ENCODE measurements around the gene SPIRE2. TPM values are rescaled to one million over a fixed set of nuclear protein-coding genes. Genes with fewer than 3 reads are reported as not detected.

Gene SPIRE2
- total and polyA plus RNA-seq, 2 of the 13 experiments (the other 11 are each of a cell fraction or from before 2014, with no cell fraction given): 13.3 to 37.5 TPM

DNA sequence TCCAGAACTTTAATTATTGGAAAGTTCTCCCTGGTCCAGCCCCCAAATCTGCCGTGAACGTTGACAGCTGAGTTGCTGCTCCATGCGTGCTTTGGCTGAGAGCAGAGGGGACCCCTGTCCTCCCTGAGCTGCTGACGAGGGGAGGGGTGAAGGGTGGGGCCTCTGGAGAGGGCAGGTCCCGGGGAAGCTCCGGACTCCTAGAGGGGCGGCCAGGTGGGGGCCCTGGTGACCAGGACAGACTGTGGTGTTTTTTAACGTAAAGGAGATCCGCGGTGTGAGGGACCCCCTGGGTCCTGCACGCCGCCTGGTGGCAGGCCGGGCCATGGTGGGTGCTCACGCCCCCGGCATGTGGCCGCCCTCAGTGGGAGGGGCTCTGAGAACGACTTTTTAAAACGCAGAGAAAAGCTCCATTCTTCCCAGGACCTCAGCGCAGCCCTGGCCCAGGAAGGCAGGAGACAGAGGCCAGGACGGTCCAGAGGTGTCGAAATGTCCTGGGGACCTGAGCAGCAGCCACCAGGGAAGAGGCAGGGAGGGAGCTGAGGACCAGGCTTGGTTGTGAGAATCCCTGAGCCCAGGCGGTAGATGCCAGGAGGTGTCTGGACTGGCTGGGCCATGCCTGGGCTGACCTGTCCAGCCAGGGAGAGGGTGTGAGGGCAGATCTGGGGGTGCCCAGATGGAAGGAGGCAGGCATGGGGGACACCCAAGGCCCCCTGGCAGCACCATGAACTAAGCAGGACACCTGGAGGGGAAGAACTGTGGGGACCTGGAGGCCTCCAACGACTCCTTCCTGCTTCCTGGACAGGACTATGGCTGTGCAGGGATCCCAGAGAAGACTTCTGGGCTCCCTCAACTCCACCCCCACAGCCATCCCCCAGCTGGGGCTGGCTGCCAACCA is 90.4 kb downstream of the SPIRE2 start, which contains the start of gene MC1R (continued):
- TF ChIP-seq ZNF503 (CRISPR knock-in tag; IDR thresholded peaks at IDR 0.05): peak; percentile 43; the same call in 1 of the 2 replicates
- no peak; the same call in 1 of the 2 replicates for TF ChIP-seq KDM5B (CRISPR knock-in tag; IDR thresholded peaks at IDR 0.05; ENCODE audit: borderline replicate concordance)
- TF ChIP-seq CTCF (CRISPR knock-in tag; IDR thresholded peaks at IDR 0.05): peak; percentile 96
- TF ChIP-seq, protein P1, sequence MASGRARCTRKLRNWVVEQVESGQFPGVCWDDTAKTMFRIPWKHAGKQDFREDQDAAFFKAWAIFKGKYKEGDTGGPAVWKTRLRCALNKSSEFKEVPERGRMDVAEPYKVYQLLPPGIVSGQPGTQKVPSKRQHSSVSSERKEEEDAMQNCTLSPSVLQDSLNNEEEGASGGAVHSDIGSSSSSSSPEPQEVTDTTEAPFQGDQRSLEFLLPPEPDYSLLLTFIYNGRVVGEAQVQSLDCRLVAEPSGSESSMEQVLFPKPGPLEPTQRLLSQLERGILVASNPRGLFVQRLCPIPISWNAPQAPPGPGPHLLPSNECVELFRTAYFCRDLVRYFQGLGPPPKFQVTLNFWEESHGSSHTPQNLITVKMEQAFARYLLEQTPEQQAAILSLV (CRISPR knock-in tag; IDR thresholded peaks at IDR 0.05; ENCODE audit: borderline replicate concordance): no peak; the same call in 1 of the 2 replicates
- peak; percentile 65; the same call in 1 of the 2 replicates for TF ChIP-seq HNRNPL (IDR thresholded peaks at IDR 0.05; ENCODE audit: low read depth, low read length)
- TF ChIP-seq GFI1 (CRISPR knock-in tag; IDR thresholded peaks at IDR 0.05; ENCODE audit: borderline replicate concordance): no peak
- peak; percentile 59; the same call in 1 of the 2 replicates for TF ChIP-seq KLF6 (CRISPR knock-in tag; IDR thresholded peaks at IDR 0.05)
- TF ChIP-seq, protein P2, sequence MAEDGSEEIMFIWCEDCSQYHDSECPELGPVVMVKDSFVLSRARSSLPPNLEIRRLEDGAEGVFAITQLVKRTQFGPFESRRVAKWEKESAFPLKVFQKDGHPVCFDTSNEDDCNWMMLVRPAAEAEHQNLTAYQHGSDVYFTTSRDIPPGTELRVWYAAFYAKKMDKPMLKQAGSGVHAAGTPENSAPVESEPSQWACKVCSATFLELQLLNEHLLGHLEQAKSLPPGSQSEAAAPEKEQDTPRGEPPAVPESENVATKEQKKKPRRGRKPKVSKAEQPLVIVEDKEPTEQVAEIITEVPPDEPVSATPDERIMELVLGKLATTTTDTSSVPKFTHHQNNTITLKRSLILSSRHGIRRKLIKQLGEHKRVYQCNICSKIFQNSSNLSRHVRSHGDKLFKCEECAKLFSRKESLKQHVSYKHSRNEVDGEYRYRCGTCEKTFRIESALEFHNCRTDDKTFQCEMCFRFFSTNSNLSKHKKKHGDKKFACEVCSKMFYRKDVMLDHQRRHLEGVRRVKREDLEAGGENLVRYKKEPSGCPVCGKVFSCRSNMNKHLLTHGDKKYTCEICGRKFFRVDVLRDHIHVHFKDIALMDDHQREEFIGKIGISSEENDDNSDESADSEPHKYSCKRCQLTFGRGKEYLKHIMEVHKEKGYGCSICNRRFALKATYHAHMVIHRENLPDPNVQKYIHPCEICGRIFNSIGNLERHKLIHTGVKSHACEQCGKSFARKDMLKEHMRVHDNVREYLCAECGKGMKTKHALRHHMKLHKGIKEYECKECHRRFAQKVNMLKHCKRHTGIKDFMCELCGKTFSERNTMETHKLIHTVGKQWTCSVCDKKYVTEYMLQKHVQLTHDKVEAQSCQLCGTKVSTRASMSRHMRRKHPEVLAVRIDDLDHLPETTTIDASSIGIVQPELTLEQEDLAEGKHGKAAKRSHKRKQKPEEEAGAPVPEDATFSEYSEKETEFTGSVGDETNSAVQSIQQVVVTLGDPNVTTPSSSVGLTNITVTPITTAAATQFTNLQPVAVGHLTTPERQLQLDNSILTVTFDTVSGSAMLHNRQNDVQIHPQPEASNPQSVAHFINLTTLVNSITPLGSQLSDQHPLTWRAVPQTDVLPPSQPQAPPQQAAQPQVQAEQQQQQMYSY (CRISPR knock-in tag; IDR thresholded peaks at IDR 0.05): 0 out of 2 replicates have a peak, but pooled peaks have one; percentile 19
- peak; percentile 17 for TF ChIP-seq ASH2L (IDR thresholded peaks at IDR 0.05; ENCODE audit: insufficient read length, low read depth, low read length)
- 0 out of 2 replicates have a peak, but pooled peaks have one; percentile 3 for TF ChIP-seq CHCHD3 (CRISPR knock-in tag; IDR thresholded peaks at IDR 0.05)
- TF ChIP-seq, protein P3, sequence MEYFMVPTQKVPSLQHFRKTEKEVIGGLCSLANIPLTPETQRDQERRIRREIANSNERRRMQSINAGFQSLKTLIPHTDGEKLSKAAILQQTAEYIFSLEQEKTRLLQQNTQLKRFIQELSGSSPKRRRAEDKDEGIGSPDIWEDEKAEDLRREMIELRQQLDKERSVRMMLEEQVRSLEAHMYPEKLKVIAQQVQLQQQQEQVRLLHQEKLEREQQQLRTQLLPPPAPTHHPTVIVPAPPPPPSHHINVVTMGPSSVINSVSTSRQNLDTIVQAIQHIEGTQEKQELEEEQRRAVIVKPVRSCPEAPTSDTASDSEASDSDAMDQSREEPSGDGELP (IDR thresholded peaks at IDR 0.05; ENCODE audit: borderline replicate concordance, low read depth): peak; percentile 78
- TF ChIP-seq NCOR1 (IDR thresholded peaks at IDR 0.05; ENCODE audit: borderline replicate concordance, low read length): no peak; the same call in 1 of the 2 replicates
- TF ChIP-seq GTF2F1 (IDR thresholded peaks at IDR 0.05; ENCODE audit: low read length): no peak
- peak; percentile 85 for TF ChIP-seq ZBTB33 (CRISPR knock-in tag; IDR thresholded peaks at IDR 0.05)
- no peak for TF ChIP-seq ZNF33A (CRISPR knock-in tag; IDR thresholded peaks at IDR 0.05; ENCODE audit: borderline replicate concordance)

Measured in HepG2 (cell line).